Middle frontal gyrus (tissue), 1 donor: Measurements from ENCODE around the gene TBC1D22A.
"Not testable (repeated sequence)": the region's sequence is repeated elsewhere in the genome, so short reads cannot be mapped to it uniquely, and the experiment has no call there.

ENCODE experiments used
- DNase-seq: peaks from one replicate; pipeline ENCODE4 v3.0.0-alpha.2; 2015; ENCODE audit warnings: low spot score; ENCODE audit errors: extremely low spot score

Gene TBC1D22A

GRCh38 chr22:46812034-46812605, 49.7 kb downstream of the TBC1D22A start:
- no peak for DNase-seq

GRCh38 chr22:46812788-46813187, 50.3 kb downstream of the TBC1D22A start:
- no peak for DNase-seq

GRCh38 chr22:46813816-46814597, 51.6 kb downstream of the TBC1D22A start:
- no peak for DNase-seq

- no peak for DNase-seq
Observed at GRCh38 chr22:46815132-46815531, 52.7 kb downstream of the TBC1D22A start.

- DNase-seq, result no peak
Observed at GRCh38 chr22:46815559-46815895, 53.1 kb downstream of the TBC1D22A start.

- no peak for DNase-seq
Observed at GRCh38 chr22:46815896-46816731, 53.7 kb downstream of the TBC1D22A start.

GRCh38 chr22:46817390-46817789, 54.9 kb downstream of the TBC1D22A start:
- DNase-seq, result not testable (repeated sequence)

- no peak for DNase-seq
Observed at GRCh38 chr22:46823248-46823647, 60.8 kb downstream of the TBC1D22A start.

- no peak for DNase-seq
Observed at GRCh38 chr22:46823654-46824053, 61.2 kb downstream of the TBC1D22A start.

GRCh38 chr22:46824344-46824909, 62.0 kb downstream of the TBC1D22A start:
- no peak for DNase-seq

GRCh38 chr22:46824980-46825544, 62.6 kb downstream of the TBC1D22A start:
- DNase-seq, result no peak

- no peak for DNase-seq
Observed at GRCh38 chr22:46826438-46827135, 64.1 kb downstream of the TBC1D22A start.

GRCh38 chr22:46827136-46827780, 64.8 kb downstream of the TBC1D22A start:
- DNase-seq, result no peak

GRCh38 chr22:46827781-46828180, 65.3 kb downstream of the TBC1D22A start:
- DNase-seq, result no peak

GRCh38 chr22:46828323-46828900, 66.0 kb downstream of the TBC1D22A start:
- DNase-seq, result no peak

- no peak for DNase-seq
Observed at GRCh38 chr22:46829117-46829891, 66.9 kb downstream of the TBC1D22A start.

GRCh38 chr22:46829941-46830715, 67.7 kb downstream of the TBC1D22A start:
- DNase-seq, result no peak

- DNase-seq, result no peak
Observed at GRCh38 chr22:46830841-46831240, 68.4 kb downstream of the TBC1D22A start.

- no peak for DNase-seq
Observed at GRCh38 chr22:46833228-46833627, 70.8 kb downstream of the TBC1D22A start.
